PC-3 (cell line): ENCODE measurements around the gene NTM. TPM values are rescaled to one million over a fixed set of nuclear protein-coding genes. Genes with fewer than 3 reads are reported as not detected.

Source experiments
- ATAC-seq: fragments of 200-7000 bp; cut with Tn5 transposase; 2 replicates; pipeline ENCODE4 v1.9.1; 2020; ENCODE audit warnings: mild to moderate bottlenecking, moderate library complexity
- BruUV-seq: library from RNA; stranded (reverse); fragments of 400-500 nt; replicated peaks from 2 replicates; lab custom pipeline; 2021; lab: Mats Ljungman, UMichigan
- CTCF ChIA-PET: fragments of 300-600 bp; sonication (Branson Sonifier 250); formaldehyde crosslinking; loops from one replicate; lab custom pipeline; 2022; ENCODE audit warnings: antibody characterized with exemption; lab: Charles Lee
- POLR2A ChIA-PET: fragments of 300-600 bp; sonication (Branson Sonifier 250); formaldehyde crosslinking; loops from one replicate; lab custom pipeline; 2022; ENCODE audit warnings: antibody characterized with exemption; ENCODE audit not compliant: unreplicated experiment; lab: Charles Lee
- DNase-seq: peaks from one replicate; pipeline ENCODE4 v3.0.0-alpha.2; 2015
- H2AFZ ChIP-seq: fragments of 300-600 bp; sonication (generic); 2 replicates; pipeline ENCODE4 v1.6.0; 2016; ENCODE audit warnings: antibody characterized with exemption, low read length
- H3F3A ChIP-seq: fragments of 300-600 bp; sonication (generic); one replicate; pipeline ENCODE4 v1.6.0; 2017; ENCODE audit warnings: antibody characterized with exemption, low read length, control low read depth, mild to moderate bottlenecking; ENCODE audit not compliant: unreplicated experiment
- H3K27ac ChIP-seq: fragments of 300-600 bp; sonication (generic); 2 replicates; pipeline ENCODE4 v1.5.1; 2016; ENCODE audit warnings: mild to moderate bottlenecking, low read length
- H3K27me3 ChIP-seq: fragments of 300-600 bp; sonication (generic); 2 replicates; pipeline ENCODE4 v1.6.1; 2016; ENCODE audit warnings: low read length, mixed read lengths
- H3K36me3 ChIP-seq: fragments of 300-600 bp; sonication (generic); 2 replicates; pipeline ENCODE4 v1.6.1; 2016; ENCODE audit warnings: low read depth, mixed run types, low read length, mixed read lengths
- H3K4me1 ChIP-seq: fragments of 300-600 bp; sonication (generic); 2 replicates; pipeline ENCODE4 v1.5.1; 2016; ENCODE audit warnings: low read length; ENCODE audit not compliant: insufficient read depth
- H3K4me2 ChIP-seq: fragments of 300-600 bp; sonication (generic); 2 replicates; pipeline ENCODE4 v1.6.0; 2016; ENCODE audit warnings: low read length
- H3K4me3 ChIP-seq: fragments of 300-600 bp; sonication (generic); 2 replicates; pipeline ENCODE4 v1.5.1; 2016; ENCODE audit warnings: mild to moderate bottlenecking, low read length, mixed read lengths
- H3K79me2 ChIP-seq: fragments of 300-600 bp; sonication (generic); 2 replicates; pipeline ENCODE4 v1.6.1; 2017; ENCODE audit warnings: low read length, mixed read lengths
- H3K9ac ChIP-seq: fragments of 300-600 bp; sonication (generic); 2 replicates; pipeline ENCODE4 v1.6.0; 2016; ENCODE audit warnings: mild to moderate bottlenecking, low read length
- H3K9me2 ChIP-seq: fragments of 300-600 bp; sonication (generic); replicated peaks from 2 replicates; pipeline ENCODE4 v1.6.1; 2016; ENCODE audit warnings: mixed run types, low read length, mixed read lengths
- H3K9me3 ChIP-seq: fragments of 300-600 bp; sonication (generic); 2 replicates; pipeline ENCODE4 v1.6.1; 2016; ENCODE audit warnings: low read length, mixed read lengths
- H4K20me1 ChIP-seq: fragments of 300-600 bp; sonication (generic); 2 replicates; pipeline ENCODE4 v1.6.1; 2016; ENCODE audit warnings: low read length, mixed read lengths
- CTCF ChIP-seq: fragments of 300-600 bp; sonication (generic); conservative IDR thresholded peaks from 2 replicates; pipeline ENCODE4 v1.5.1; 2017; ENCODE audit warnings: antibody characterized with exemption, low read depth, mild to moderate bottlenecking, low read length
- EZH2 ChIP-seq: fragments of 300-600 bp; sonication (generic); IDR thresholded peaks from one replicate; pipeline ENCODE4 v1.6.1; 2017; ENCODE audit warnings: antibody characterized with exemption, mild to moderate bottlenecking, low read length; ENCODE audit not compliant: unreplicated experiment
- EZH2phosphoT487 ChIP-seq: fragments of 300-600 bp; sonication (generic); IDR thresholded peaks from 2 replicates; pipeline ENCODE4 v1.6.1; 2018; ENCODE audit warnings: mild to moderate bottlenecking, antibody characterized with exemption, low read length, borderline replicate concordance
- intact Hi-C: fragments of 100-400 bp; cut with micrococcal nuclease; formaldehyde crosslinking; loops from 2 replicates; pipeline ENCODE4 v1.9.0; 2023
- total RNA-seq: library from RNA; depleted of rRNA; stranded (reverse); fragments of >200 nt; gene quantifications from 2 replicates; pipeline ENCODE4 v1.2.3, GENCODE V29; 2014

Gene NTM
- total RNA-seq, 1 experiment from 2014 or later = not detected

- Histone ChIP-seq H3K4me2 (no peak overlapping the region), H3K9me3 (no peaks in the 10 kb centered on the region), H3K27ac (no peak overlapping the region), H3K9me2 (no peaks in the 10 kb centered on the region), H3K79me2 (no peaks in the 10 kb centered on the region), H2AFZ (no peak overlapping the region), H3K9ac (no peak overlapping the region), H3K4me1 (no peaks in the 10 kb centered on the region), H4K20me1 (no peaks in the 10 kb centered on the region), H3F3A (no peaks in the 10 kb centered on the region), H3K36me3 (no peaks in the 10 kb centered on the region), H3K4me3 (no peak overlapping the region), H3K27me3 (no peaks in the 10 kb centered on the region)
- no TSS peak for BruUV-seq
- ATAC-seq = no peak
- ChIA-PET CTCF (no interaction called here), POLR2A (no interaction called here)
- no peak for DNase-seq
- intact Hi-C loops = no loop called here
- TF ChIP-seq EZH2 (no peak), EZH2phosphoT487 (no peak), CTCF (no peak)
These were observed 534.3 kb downstream of the NTM start for GRCh38 chr11:131904756-131905155.

GRCh38 chr11:131906963-131907362 is 536.5 kb downstream of the NTM start:
- ChIA-PET CTCF (interaction anchor here (1.3 kb wide), 1 partner anchor 220 kb away, joined by 5 read pairs; no protein-coding TSS in a partner anchor), POLR2A (no interaction called here)
- no peak overlapping the region for H3K4me2 ChIP-seq
- H3K27me3 ChIP-seq = no peaks in the 10 kb centered on the region
- no peaks in the 10 kb centered on the region for H3K36me3 ChIP-seq
- H2AFZ ChIP-seq = no peak overlapping the region
- BruUV-seq = no TSS peak
- no peaks in the 10 kb centered on the region for H3F3A ChIP-seq
- no peak for TF ChIP-seq EZH2
- TF ChIP-seq CTCF = no peak
- no peak for TF ChIP-seq EZH2phosphoT487
- DNase-seq = no peak
- no peaks in the 10 kb centered on the region for H3K9me3 ChIP-seq
- ATAC-seq = no peak
- H3K9me2 ChIP-seq = no peaks in the 10 kb centered on the region
- H3K79me2 ChIP-seq = no peaks in the 10 kb centered on the region
- intact Hi-C loops = no loop called here
- H4K20me1 ChIP-seq = no peaks in the 10 kb centered on the region
- H3K4me1 ChIP-seq = no peaks in the 10 kb centered on the region
- no peak overlapping the region for H3K27ac ChIP-seq
- no peak overlapping the region for H3K4me3 ChIP-seq
- H3K9ac ChIP-seq = no peak overlapping the region

GRCh38 chr11:131907371-131907770 is 537.0 kb downstream of the NTM start:
- Histone ChIP-seq H3K4me1 (no peaks in the 10 kb centered on the region), H2AFZ (no peak overlapping the region), H3K79me2 (no peaks in the 10 kb centered on the region), H4K20me1 (no peaks in the 10 kb centered on the region), H3K9ac (no peak overlapping the region), H3K9me2 (no peaks in the 10 kb centered on the region), H3F3A (no peaks in the 10 kb centered on the region), H3K27ac (no peak overlapping the region), H3K27me3 (no peaks in the 10 kb centered on the region), H3K4me3 (no peak overlapping the region), H3K9me3 (no peaks in the 10 kb centered on the region), H3K4me2 (no peak overlapping the region), H3K36me3 (no peaks in the 10 kb centered on the region)
- POLR2A ChIA-PET = no interaction called here
- CTCF ChIA-PET = interaction anchor here (1.3 kb wide), 1 partner anchor 220 kb away, joined by 5 read pairs; no protein-coding TSS in a partner anchor
- TF ChIP-seq CTCF = no peak
- TF ChIP-seq EZH2 = no peak
- no peak for TF ChIP-seq EZH2phosphoT487
- BruUV-seq = no TSS peak
- intact Hi-C loops = no loop called here
- ATAC-seq (no peak), DNase-seq (no peak)
